ENCODE data around the gene C19orf38.

- no peak for TF ChIP-seq CTCF (conservative IDR thresholded peaks at IDR 0.05; ENCODE audit: low read depth, low read length)
- TF ChIP-seq MXI1 (IDR thresholded peaks at IDR 0.05; ENCODE audit: borderline replicate concordance, low read depth, low read length): no peak
- TF ChIP-seq POLR2A (IDR thresholded peaks at IDR 0.05; ENCODE audit: low read depth, low read length): no peak
- no peak for TF ChIP-seq MAZ (IDR thresholded peaks at IDR 0.05; ENCODE audit: borderline replicate concordance, low read depth, low read length)
- no peak for TF ChIP-seq USF2 (IDR thresholded peaks at IDR 0.05; ENCODE audit: low read depth, low read length)
- TF ChIP-seq RFX5 (IDR thresholded peaks at IDR 0.05; ENCODE audit: low read depth, low read length): no peak
- no peak for TF ChIP-seq RCOR1 (IDR thresholded peaks at IDR 0.05; ENCODE audit: insufficient replicate concordance, low read length)
- no peak for TF ChIP-seq RAD21 (IDR thresholded peaks at IDR 0.05; ENCODE audit: low read length)
- no peak for TF ChIP-seq MAFK (IDR thresholded peaks at IDR 0.05; ENCODE audit: low read depth, low read length)
- TF ChIP-seq ELK1 (IDR thresholded peaks at IDR 0.05; ENCODE audit: borderline replicate concordance, low read depth, low read length): no peak
- TF ChIP-seq BHLHE40 (IDR thresholded peaks at IDR 0.05; ENCODE audit: low read depth, low read length): no peak
- peak; percentile 63 for TF ChIP-seq CEBPB (IDR thresholded peaks at IDR 0.05; ENCODE audit: low read depth, low read length)
- TF ChIP-seq FOS (IDR thresholded peaks at IDR 0.05; ENCODE audit: low read depth, low read length): no peak
- TF ChIP-seq CHD1 (IDR thresholded peaks at IDR 0.05; ENCODE audit: low read depth, low read length): no peak
Observed at GRCh38 chr19:10866495-10866894, 18.3 kb downstream of the C19orf38 start.

All from IMR-90 (cell line).